KOPT-K1 (cell line): ENCODE data around the gene LPCAT2.

Experiments used
- H3K27ac ChIP-seq: fragments of 200-600 bp; sonication (generic); 2 replicates; pipeline ENCODE4 v1.5.1; 2016; ENCODE audit warnings: antibody characterized with exemption, mild to moderate bottlenecking, low read depth, low read length; ENCODE audit not compliant: poor library complexity, severe bottlenecking
- H3K36me3 ChIP-seq: fragments of 200-600 bp; sonication (generic); 2 replicates; pipeline ENCODE4 v1.5.1; 2017; ENCODE audit warnings: antibody characterized with exemption, mild to moderate bottlenecking, low read length, moderate library complexity; ENCODE audit not compliant: insufficient read depth
- H3K9me3 ChIP-seq: fragments of 200-600 bp; sonication (generic); 2 replicates; pipeline ENCODE4 v1.5.1; 2017; ENCODE audit warnings: antibody characterized with exemption, low read length, mild to moderate bottlenecking; ENCODE audit not compliant: insufficient read depth, poor library complexity, severe bottlenecking

LPCAT2 gene

GRCh38 chr16:55476625-55477533, 32.0 kb upstream of the LPCAT2 start:
- Histone ChIP-seq H3K9me3 (no peaks in the 10 kb centered on the region), H3K27ac (no peak overlapping the region), H3K36me3 (no peaks in the 10 kb centered on the region)

GRCh38 chr16:55477736-55478135, 31.1 kb upstream of the LPCAT2 start:
- Histone ChIP-seq H3K9me3 (no peaks in the 10 kb centered on the region), H3K36me3 (no peaks in the 10 kb centered on the region), H3K27ac (no peak overlapping the region)

DNA sequence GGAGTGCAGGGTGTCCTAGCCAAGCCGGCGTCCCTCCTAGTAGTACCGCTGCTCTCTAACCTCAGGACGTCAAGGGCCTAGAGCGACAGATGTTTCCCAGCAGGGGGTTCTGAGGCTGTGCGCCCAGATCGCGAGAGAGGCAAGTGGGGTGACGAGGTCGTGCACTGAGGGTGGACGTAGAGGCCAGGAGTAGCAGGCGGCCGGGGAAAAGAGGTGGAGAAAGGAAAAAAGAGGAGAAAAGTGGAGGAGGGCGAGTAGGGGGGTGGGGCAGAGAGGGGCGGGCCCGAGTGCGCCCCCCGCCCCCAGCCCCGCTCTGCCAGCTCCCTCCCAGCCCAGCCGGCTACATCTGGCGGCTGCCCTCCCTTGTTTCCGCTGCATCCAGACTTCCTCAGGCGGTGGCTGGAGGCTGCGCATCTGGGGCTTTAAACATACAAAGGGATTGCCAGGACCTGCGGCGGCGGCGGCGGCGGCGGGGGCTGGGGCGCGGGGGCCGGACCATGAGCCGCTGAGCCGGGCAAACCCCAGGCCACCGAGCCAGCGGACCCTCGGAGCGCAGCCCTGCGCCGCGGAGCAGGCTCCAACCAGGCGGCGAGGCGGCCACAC, 29.9 kb upstream of the LPCAT2 start, which contains the start of gene MMP2:
Gene MMP2 (plus strand): TSS at position 372 of the 603 bp plus-strand sequence. CDS start 282 bp downstream, outside the sequence.
- H3K9me3 ChIP-seq: no peaks in the 10 kb centered on the region
- H3K36me3 ChIP-seq: no peaks in the 10 kb centered on the region
- no peak within 1 kb of the TSS for H3K27ac ChIP-seq

DNA sequence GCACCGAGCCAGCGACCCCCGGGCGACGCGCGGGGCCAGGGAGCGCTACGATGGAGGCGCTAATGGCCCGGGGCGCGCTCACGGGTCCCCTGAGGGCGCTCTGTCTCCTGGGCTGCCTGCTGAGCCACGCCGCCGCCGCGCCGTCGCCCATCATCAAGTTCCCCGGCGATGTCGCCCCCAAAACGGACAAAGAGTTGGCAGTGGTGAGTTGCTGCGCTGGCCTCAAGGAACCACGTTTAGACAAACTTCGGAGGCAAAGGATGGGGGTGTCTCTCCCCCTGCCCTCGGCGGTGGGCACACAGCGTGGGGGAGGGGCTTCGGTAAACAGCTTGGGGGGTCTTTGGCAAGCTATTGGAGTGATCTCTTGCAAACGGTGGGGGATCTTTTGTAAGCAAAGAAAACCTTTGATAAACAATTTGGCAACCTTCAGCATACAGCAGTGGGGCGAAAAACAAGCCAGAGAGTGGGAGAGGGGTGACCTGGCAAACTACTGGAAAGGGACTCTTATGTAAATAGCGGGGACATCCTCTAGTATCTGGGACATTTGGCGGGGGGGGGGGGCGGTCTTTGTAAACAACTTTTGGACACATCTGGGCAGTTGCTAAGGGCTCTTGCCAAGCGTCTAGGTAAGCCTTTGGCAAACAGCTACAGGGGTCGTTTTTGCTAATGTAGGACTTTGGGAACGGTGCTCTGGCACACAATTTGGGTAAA, 29.3 kb upstream of the LPCAT2 start:
- no peak overlapping the region for H3K27ac ChIP-seq
- no peaks in the 10 kb centered on the region for H3K9me3 ChIP-seq
- H3K36me3 ChIP-seq: no peaks in the 10 kb centered on the region

DNA sequence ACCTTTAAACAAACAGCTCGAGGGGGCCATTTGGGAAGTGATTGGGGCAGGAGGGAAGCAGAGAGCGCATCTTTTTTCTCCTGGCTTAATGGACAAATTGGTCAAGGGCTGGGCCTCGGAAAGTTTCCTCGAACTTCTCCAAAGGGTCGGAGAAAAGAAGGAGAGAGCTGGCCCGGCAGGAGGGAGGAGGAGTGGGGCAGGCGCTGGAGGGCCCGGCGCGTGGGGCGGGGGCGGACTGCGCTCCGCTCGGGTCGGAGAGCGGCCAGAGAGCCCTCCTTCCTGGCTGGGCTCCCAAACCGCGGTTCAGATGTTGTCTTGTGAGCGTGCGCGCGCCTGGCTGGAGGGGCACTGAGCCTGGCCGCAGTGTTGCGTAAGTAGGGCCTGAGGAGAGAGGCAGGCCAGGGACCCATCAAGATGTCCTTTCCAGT, 28.6 kb upstream of the LPCAT2 start:
- H3K9me3 ChIP-seq: no peaks in the 10 kb centered on the region
- no peaks in the 10 kb centered on the region for H3K36me3 ChIP-seq
- H3K27ac ChIP-seq: no peak overlapping the region

- H3K27ac ChIP-seq: no peak overlapping the region
- no peaks in the 10 kb centered on the region for H3K9me3 ChIP-seq
- no peaks in the 10 kb centered on the region for H3K36me3 ChIP-seq
These were observed 27.8 kb upstream of the LPCAT2 start for GRCh38 chr16:55481023-55481422.

- Histone ChIP-seq H3K27ac (no peak overlapping the region), H3K36me3 (no peaks in the 10 kb centered on the region), H3K9me3 (no peaks in the 10 kb centered on the region)
These were observed 26.8 kb upstream of the LPCAT2 start for GRCh38 chr16:55482056-55482455.

DNA sequence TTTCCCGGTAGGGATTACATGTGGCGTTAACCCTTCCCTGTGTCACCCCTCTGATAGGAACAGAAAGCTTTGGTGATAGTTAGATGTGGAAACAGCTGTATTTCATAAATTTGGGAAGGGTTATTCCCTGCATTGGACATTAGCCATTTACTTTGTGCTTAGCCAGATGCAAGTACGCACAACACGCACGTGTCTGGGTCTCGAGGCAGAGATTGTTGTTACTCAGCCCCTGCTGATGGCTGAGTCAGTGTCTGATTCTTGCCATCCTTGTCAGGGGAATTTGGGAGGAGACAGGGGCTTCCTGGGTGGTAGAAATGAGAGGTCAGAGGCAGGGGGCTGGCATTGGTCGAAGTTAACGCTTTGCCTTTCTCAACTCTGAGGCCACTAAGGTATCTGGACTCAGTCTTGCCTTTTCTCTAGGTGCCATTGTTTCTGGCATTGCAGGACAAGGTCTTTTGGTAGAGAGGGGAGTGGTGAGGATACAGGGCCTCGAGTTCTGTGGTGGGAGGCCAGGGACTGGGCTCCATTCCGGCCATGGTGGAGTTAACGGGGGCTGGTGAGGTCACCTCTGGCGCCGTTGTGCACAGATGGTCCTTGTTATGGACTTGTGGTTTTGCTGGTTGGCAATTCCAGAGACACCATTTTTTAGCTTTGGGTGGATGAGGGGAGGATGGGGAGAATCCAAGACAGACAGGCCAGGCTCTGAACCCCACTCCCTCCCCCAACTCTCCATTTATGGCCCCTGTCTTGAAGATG, 21.6 kb upstream of the LPCAT2 start:
- Histone ChIP-seq H3K36me3 (no peaks in the 10 kb centered on the region), H3K27ac (no peak overlapping the region), H3K9me3 (no peaks in the 10 kb centered on the region)

- Histone ChIP-seq H3K36me3 (no peaks in the 10 kb centered on the region), H3K9me3 (no peaks in the 10 kb centered on the region), H3K27ac (no peak overlapping the region)
These were observed 20.6 kb upstream of the LPCAT2 start for GRCh38 chr16:55488306-55488705.

- Histone ChIP-seq H3K9me3 (no peaks in the 10 kb centered on the region), H3K36me3 (no peaks in the 10 kb centered on the region), H3K27ac (no peak overlapping the region)
These were observed 19.5 kb upstream of the LPCAT2 start for GRCh38 chr16:55489119-55489955.

- no peaks in the 10 kb centered on the region for H3K36me3 ChIP-seq
- no peak overlapping the region for H3K27ac ChIP-seq
- no peaks in the 10 kb centered on the region for H3K9me3 ChIP-seq
These were observed 19.0 kb upstream of the LPCAT2 start for GRCh38 chr16:55489956-55490265.

- Histone ChIP-seq H3K36me3 (no peaks in the 10 kb centered on the region), H3K9me3 (no peaks in the 10 kb centered on the region), H3K27ac (no peak overlapping the region)
These were observed 18.6 kb upstream of the LPCAT2 start for GRCh38 chr16:55490301-55490700.

DNA sequence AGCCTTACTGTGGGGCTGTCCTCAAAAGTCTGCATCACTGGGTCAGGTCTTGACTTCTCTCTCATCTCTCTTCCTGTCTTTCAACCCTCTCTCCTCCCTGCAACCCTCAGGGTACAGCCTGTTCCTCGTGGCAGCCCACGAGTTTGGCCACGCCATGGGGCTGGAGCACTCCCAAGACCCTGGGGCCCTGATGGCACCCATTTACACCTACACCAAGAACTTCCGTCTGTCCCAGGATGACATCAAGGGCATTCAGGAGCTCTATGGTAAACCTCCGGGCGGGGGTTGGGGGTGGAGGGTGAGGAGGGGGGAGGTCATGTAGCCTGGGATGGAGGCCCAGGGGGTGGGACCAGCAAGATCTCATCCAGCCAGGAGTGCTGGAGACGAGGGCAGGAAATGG, 17.2 kb upstream of the LPCAT2 start:
- no peaks in the 10 kb centered on the region for H3K9me3 ChIP-seq
- no peak overlapping the region for H3K27ac ChIP-seq
- no peaks in the 10 kb centered on the region for H3K36me3 ChIP-seq

- H3K27ac ChIP-seq: no peak overlapping the region
- no peaks in the 10 kb centered on the region for H3K36me3 ChIP-seq
These were observed 16.0 kb upstream of the LPCAT2 start for GRCh38 chr16:55492756-55493380.

More at GRCh38 chr16:55492756-55493380, 16.0 kb upstream of the LPCAT2 start:
- H3K9me3 ChIP-seq: no peaks in the 10 kb centered on the region
